Right lung (tissue), 10 donors: ENCODE measurements around the gene B2M. TPM values are rescaled to one million over a fixed set of nuclear protein-coding genes. Genes with fewer than 3 reads are reported as not detected.
"Not testable (repeated sequence)": the region's sequence is repeated elsewhere in the genome, so short reads cannot be mapped to it uniquely, and the experiment has no call there.

Experiments
- DNase-seq, 2 donors: peaks; one replicate each; pipeline ENCODE4 v3.0.0-alpha.2; 2013
- long read RNA-seq, 8 donors: transcript quantifications; one replicate each; lab custom pipeline, GENCODE V29; 2026
- polyA plus RNA-seq, 5 donors: library from polyadenylated mRNA; unstranded; fragments of 120-200 nt; gene quantifications; one replicate each; pipeline versions ENCODE4 v1.2.1 to v1.2.3, GENCODE V29; 2013; ENCODE audit warnings: inconsistent platforms in 1 of 5, low replicate concordance in 1 of 5; ENCODE audit not compliant: insufficient read length in 5 of 5, insufficient read depth in 1 of 5

Gene B2M
- 1,000 to 10,000 TPM; 1,333 to 1,801 (median 1,405) TPM for polyA plus RNA-seq
- long read RNA-seq, donor 1, transcript B2M-208 (3 exons, 1,081 nt): minor isoform, 12 of 1,470 reads
- long read RNA-seq, donor 1, transcript B2M-204 (4 exons, 1,705 nt): major isoform, 979 of 1,470 reads
- long read RNA-seq, donor 1, transcript B2M-213 (1 exons, 2,329 nt): minor isoform, 282 of 1,470 reads
- long read RNA-seq, donor 1, partial matches to known transcripts: 167 of 1,470 reads
- long read RNA-seq, donor 1, other reads (novel, unspliced or antisense): 29 of 1,470 reads
- long read RNA-seq, donor 2, transcript B2M-213 (1 exons, 2,329 nt): minor isoform, 55 of 660 reads
- long read RNA-seq, donor 2, transcript B2M-208 (3 exons, 1,081 nt): minor isoform, 5 of 660 reads
- long read RNA-seq, donor 2, transcript B2M-204 (4 exons, 1,705 nt): major isoform, 543 of 660 reads
- long read RNA-seq, donor 2, partial matches to known transcripts: 36 of 660 reads
- long read RNA-seq, donor 2, other reads (novel, unspliced or antisense): 18 of 660 reads
- long read RNA-seq, donor 3, transcript B2M-208 (3 exons, 1,081 nt): minor isoform, 7 of 1,094 reads
- long read RNA-seq, donor 3, transcript B2M-213 (1 exons, 2,329 nt): minor isoform, 180 of 1,094 reads
- long read RNA-seq, donor 3, transcript B2M-204 (4 exons, 1,705 nt): major isoform, 759 of 1,094 reads
- long read RNA-seq, donor 3, partial matches to known transcripts: 117 of 1,094 reads
- long read RNA-seq, donor 3, other reads (novel, unspliced or antisense): 28 of 1,094 reads
- long read RNA-seq, donor 4, transcript B2M-204 (4 exons, 1,705 nt): major isoform, 395 of 597 reads
- long read RNA-seq, donor 4, transcript B2M-213 (1 exons, 2,329 nt): minor isoform, 126 of 597 reads
- long read RNA-seq, donor 4, partial matches to known transcripts: 55 of 597 reads
- long read RNA-seq, donor 4, other reads (novel, unspliced or antisense): 16 of 597 reads
- long read RNA-seq, donor 5, transcript B2M-213 (1 exons, 2,329 nt): minor isoform, 211 of 1,665 reads
- long read RNA-seq, donor 5, transcript B2M-208 (3 exons, 1,081 nt): minor isoform, 6 of 1,665 reads
- long read RNA-seq, donor 5, transcript B2M-204 (4 exons, 1,705 nt): major isoform, 1,283 of 1,665 reads
- long read RNA-seq, donor 5, partial matches to known transcripts: 110 of 1,665 reads
- long read RNA-seq, donor 5, other reads (novel, unspliced or antisense): 53 of 1,665 reads
- long read RNA-seq, donor 6, transcript B2M-213 (1 exons, 2,329 nt): minor isoform, 118 of 1,257 reads
- long read RNA-seq, donor 6, transcript B2M-204 (4 exons, 1,705 nt): major isoform, 1,010 of 1,257 reads
- long read RNA-seq, donor 6, partial matches to known transcripts: 80 of 1,257 reads
- long read RNA-seq, donor 6, other reads (novel, unspliced or antisense): 42 of 1,257 reads
- long read RNA-seq, donor 7, transcript B2M-204 (4 exons, 1,705 nt): major isoform, 766 of 869 reads
- long read RNA-seq, donor 7, transcript B2M-213 (1 exons, 2,329 nt): minor isoform, 43 of 869 reads
- long read RNA-seq, donor 7, partial matches to known transcripts: 34 of 869 reads
- long read RNA-seq, donor 7, other reads (novel, unspliced or antisense): 21 of 869 reads
- long read RNA-seq, donor 8, transcript B2M-204 (4 exons, 1,705 nt): major isoform, 284 of 376 reads
- long read RNA-seq, donor 8, transcript B2M-213 (1 exons, 2,329 nt): minor isoform, 54 of 376 reads
- long read RNA-seq, donor 8, partial matches to known transcripts: 30 of 376 reads
- long read RNA-seq, donor 8, other reads (novel, unspliced or antisense): 7 of 376 reads

- peak; percentile 96 to 98 for DNase-seq
These were observed at the start of gene B2M, which contains the start of gene PATL2 for GRCh38 chr15:44711096-44711742. B2M (plus strand) TSS chr15:44711517; CDS start chr15:44711547, 30 bp downstream. PATL2 (minus strand) TSS chr15:44711323; CDS start chr15:44676490, 34,833 bp downstream.

- DNase-seq: no peak
These were observed 49.7 kb upstream of the B2M start for GRCh38 chr15:44661576-44661975.

GRCh38 chr15:44662478-44663409, 48.6 kb upstream of the B2M start:
- peak in 1 of 2 donors; percentile 64 for DNase-seq

- DNase-seq: peak; percentile 95 to 96
These were observed 47.7 kb upstream of the B2M start, which contains the start of gene SPG11 for GRCh38 chr15:44663410-44664308. SPG11 (minus strand) TSS chr15:44663662; CDS start chr15:44663647, 15 bp downstream.

- no peak for DNase-seq
These were observed 44.9 kb upstream of the B2M start for GRCh38 chr15:44666210-44667038.

- DNase-seq: no peak
These were observed 44.3 kb upstream of the B2M start for GRCh38 chr15:44667039-44667360.

- no peak for DNase-seq
These were observed 42.4 kb upstream of the B2M start for GRCh38 chr15:44668921-44669320.

GRCh38 chr15:44670087-44670950, 41.0 kb upstream of the B2M start:
- DNase-seq: no peak

- DNase-seq: no peak
These were observed 37.7 kb upstream of the B2M start for GRCh38 chr15:44673639-44674038.

GRCh38 chr15:44675911-44676310, 35.4 kb upstream of the B2M start:
- DNase-seq: no peak

- DNase-seq: no peak
These were observed 34.6 kb upstream of the B2M start for GRCh38 chr15:44676676-44677075.

- DNase-seq: no peak
These were observed 29.1 kb upstream of the B2M start for GRCh38 chr15:44682211-44682610.

- peak; percentile 48 to 55 for DNase-seq
These were observed 28.3 kb upstream of the B2M start for GRCh38 chr15:44682809-44683682.

- DNase-seq: not testable (repeated sequence)
These were observed 22.0 kb upstream of the B2M start for GRCh38 chr15:44689318-44689717.

GRCh38 chr15:44690245-44690644, 21.1 kb upstream of the B2M start:
- DNase-seq: not testable (repeated sequence)
